Measurements from ENCODE around the gene LMO3.
"Not testable (repeated sequence)": the region's sequence is repeated elsewhere in the genome, so short reads cannot be mapped to it uniquely, and the experiment has no call there.

The LMO3 gene

DNA sequence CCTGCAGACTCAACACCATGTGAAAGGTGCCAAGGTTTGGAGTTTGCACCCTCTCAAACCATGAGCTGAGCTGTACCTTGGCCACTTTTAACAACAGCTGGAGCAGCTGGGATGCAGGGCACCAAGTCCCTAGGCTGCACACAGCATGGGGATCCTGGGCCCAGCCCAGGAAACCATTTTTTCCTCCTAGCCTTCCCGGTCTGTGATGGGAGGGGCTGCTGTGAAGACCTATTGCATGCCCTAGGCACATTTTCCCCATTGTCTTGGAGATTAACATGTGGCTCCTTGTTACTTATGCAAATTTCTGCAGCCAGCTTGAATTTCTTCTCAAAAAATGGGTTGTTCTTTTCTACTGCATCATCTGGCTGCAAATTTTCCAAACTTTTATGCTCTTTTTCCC, 68.3 kb downstream of the LMO3 start:
- DNase-seq = not testable (repeated sequence)

DNA sequence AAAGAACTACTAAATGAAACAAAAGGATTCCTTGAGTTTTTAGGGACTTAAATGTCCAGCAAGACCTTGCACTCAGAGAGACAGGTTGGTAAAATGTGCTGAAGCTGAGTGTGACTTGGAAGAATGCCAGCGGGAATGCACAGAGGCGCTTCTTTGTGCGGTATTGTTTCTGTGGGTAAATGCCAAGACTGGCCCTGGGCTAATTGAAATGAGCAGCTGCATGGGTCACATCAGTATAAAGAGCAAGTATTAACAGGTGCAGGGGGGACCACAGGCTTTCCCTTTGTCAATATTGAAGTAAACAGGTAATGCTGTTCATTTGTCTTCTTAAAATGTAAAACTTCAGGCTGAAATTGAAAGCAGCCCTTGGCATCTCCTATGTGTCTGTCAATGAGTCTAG, 74.3 kb downstream of the LMO3 start:
- DNase-seq = peak; percentile 95 to 98

DNA sequence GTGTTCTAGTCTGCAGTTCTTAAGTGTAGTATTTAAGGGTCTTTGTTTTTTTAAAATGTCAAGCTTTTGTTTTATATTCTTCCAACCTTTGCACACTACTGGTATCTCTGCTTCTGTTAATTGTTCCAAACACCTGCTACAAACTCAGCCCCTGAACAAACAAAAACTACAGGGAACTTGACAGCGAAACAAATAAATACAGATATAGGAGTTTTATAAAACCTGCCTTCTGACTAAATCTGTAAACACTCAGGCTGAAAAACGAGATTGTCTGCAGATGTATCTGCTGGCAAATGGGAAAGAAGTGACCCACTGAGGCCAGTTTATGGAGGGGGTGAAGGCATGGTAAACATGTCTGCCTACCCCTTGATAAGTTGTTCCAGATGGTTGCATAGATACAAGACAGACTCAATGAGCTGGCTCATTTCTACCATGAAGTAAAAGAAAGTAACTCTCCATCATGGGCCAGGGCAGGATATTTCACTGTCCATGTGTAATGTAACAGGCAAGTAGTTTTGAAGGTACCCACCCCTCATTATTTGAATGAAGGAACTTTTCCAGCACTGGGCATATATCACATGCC, 75.6 kb downstream of the LMO3 start:
- DNase-seq = peak; percentile 54 to 89

GRCh38 chr12:16526693-16527092, 79.3 kb downstream of the LMO3 start:
- no peak for DNase-seq

GRCh38 chr12:16524378-16524777, 81.6 kb downstream of the LMO3 start:
- no peak for DNase-seq

DNA sequence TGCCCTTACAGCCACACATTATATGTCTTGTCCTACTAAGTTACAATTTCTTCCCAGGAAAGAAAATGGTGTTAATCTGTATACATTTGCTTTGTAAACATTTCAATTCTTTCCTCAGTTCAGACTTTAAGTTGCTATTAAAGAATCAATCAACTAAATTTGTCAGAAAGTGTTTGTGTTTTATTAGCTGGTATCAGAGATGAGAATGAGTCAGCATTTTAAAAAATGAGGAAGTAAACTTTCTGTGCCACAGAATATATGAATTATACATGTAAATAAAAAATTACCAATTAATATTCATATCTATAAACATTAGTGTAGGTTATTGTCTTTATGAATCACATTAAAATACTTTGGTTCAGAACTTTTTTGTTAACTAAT, 82.0 kb downstream of the LMO3 start:
- DNase-seq = no peak

DNA sequence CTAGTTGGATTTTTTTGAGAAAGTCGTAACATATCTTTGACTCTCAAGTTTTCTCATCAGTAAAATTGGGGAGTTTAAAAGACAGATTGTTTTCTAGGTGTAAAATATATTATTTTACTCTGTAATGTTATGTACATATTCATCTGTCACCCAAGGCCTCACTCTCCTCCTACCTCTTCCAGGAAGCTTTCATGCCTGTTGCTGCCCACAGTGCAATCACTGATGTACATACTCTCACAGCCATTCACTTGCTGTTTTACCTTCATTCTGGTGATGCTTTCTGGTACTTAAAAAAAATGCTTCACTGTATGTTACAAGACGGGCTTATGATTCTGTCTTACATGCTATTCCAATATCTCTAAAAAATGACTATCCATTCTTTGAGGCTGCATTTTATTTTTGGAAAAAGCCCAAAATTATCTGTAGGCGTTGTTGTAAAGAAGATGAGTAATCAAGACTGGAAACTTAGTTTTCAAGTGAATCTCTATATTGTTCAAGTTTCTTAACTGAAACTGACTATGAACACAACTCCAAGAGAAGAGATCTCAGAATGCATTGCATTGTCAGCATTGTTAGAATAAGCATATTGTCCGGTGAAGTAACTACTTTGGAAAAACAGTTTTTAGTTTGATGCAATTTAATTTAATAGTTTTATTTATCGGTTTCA, 82.5 kb downstream of the LMO3 start:
- no peak for DNase-seq

DNA sequence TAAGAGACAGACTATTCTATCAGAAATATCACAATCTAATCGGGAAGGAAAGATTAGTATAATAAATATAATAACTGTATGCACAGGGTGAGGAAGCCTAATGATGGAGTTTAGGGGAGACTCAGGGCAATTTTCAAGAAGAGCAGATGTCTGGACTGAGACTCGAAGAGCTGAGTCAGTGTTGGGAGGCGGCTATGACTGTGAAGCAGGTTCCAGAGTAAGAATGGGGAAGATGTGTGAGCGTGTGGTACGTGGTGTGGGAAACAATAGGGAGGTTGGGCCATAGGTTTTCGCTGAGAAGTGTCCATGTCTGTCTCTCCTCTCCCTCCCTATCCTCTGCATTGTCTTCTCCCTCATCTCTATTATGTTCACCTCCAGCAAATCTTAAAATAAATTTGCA, 85.6 kb downstream of the LMO3 start:
- no peak for DNase-seq

GRCh38 chr12:16515666-16516065, 90.3 kb downstream of the LMO3 start:
- DNase-seq = peak; percentile 23 to 41

DNA sequence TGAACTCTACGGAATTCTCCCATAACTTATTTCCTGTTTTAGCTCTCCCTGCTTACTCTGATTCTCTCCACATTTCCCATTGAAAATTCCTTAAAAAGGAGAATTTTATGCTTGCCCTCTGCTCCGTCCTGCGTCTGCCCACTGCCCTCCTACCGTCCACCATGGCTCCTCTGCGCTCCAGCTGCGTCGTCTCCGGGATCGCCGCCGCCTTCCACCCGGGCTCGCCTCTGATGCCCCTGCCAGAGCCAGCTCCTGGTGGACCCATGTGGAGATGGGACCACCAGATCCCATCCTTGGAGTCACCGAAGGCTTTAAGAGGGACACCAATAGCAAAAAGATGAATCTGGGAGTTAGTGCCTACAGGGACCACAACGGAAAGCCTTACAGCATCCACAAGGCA, 92.7 kb downstream of the LMO3 start:
- no peak for DNase-seq

DNA sequence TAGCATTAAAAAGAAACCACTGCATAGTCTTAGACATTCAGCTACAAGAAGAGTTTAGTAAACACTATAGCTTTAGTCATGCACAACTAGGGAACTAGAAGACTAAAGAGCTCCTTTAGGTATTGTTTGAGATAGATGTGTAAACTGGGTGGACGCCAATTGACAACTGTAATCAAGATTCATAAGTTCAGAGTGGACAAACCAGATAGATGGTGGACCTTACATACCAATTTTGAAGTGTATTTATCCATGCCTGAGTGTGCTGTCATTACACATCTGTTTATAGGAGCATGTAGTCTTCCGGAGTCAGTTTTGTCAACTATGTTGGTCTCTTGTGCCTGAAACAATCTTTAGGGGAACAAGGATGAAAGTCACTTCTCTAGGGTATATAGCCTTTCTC, 96.6 kb downstream of the LMO3 start:
- no peak for DNase-seq

- DNase-seq = no peak
These were observed 99.6 kb downstream of the LMO3 start for GRCh38 chr12:16506394-16506793.

DNA sequence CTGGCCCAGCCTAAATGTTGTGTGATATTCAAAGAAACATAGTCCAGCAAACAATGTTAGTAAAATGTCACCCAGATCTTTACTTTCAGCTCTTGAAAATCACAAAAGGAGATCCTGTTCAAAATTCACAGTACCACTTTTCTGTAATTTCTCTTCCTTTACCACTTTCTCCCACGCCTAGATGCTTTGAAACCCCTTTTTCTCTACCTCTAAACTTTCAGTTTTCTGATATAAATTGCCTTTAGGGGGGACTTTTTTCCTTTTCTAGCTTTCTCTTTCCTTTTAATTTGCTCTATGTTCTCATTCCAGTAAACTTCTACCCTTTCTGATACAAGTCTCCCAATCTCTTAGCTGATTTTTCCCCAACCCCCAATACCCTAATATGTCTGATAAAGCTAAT, 101.8 kb downstream of the LMO3 start:
- DNase-seq = no peak

DNA sequence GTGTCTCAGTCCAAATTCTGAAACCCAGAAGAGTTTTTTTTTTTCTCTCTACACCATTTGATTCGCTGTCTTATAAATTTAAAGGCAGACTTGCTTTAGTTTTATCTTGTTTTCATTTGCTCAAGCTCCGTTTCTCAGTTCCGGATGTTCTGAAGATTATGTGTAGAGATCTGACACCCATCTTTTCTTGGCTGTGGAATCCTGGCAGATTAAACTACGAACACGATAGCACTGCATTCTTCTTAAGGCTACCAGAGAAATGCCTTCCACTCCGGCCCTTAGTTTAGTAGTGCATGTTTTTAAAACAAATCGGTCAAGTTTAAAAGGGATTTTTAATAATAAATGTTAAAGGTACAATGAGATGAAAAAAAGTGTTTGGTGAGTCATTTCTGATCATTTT, 106.4 kb downstream of the LMO3 start:
- DNase-seq = no peak
